ENCODE measurements around the gene ZACN. TPM values are rescaled to one million over a fixed set of nuclear protein-coding genes. Genes with fewer than 3 reads are reported as not detected.

The ZACN gene
- total and polyA plus RNA-seq, 7 donors, result 0.08 to 1.6 (median 1.2) TPM; not detected in 3

DNA sequence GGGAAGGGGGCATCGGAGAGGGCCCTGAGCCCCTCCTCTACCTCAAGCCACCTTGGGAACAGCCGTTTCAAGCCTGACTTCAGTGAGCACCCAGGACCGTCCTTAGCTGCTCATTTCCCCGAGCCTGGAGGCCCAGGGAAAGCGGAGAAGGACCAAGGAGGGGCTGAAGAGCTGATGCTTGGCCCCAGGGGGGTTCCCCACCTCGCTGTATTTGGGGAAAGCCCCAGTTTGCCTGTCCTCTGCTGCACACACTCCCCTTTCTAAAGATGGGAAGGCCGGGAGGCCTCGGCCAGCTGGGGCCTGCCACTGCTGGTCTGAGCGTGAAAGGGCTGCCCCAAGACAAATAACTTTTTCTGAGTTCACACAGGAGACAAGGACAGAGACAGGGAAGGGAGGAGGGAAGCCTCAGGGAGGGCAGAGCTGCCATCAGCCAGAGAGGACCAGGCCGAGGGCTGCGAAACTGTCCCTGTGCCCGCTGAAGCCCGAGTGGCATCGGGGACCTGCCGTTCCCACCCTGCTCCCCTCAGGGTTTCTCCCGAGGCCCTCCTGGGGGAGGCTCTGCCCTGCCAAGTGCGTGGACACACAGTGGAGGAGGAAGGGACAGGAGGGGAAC, 11.6 kb downstream of the ZACN start:
- ATAC-seq (no peak), DNase-seq (no peak)
- Histone ChIP-seq H3K4me1 (no peaks in the 10 kb centered on the region), H3K27me3 (ENCODE audit: insufficient read depth in 3 of 3, low read length in 2 of 3) (no peaks in the 10 kb centered on the region), H3K27ac (no peak overlapping the region), H3K9me3 (no peaks in the 10 kb centered on the region), H3K36me3 (ENCODE audit: insufficient read depth in 1 of 2, low read depth in 1 of 2) (peaks cover 5 to 98% of the 10 kb centered on the region in 2 donors), H3K4me3 (no peak overlapping the region)
- 85 to 88% (median 86%) methylated on average over 16 to 17 of the region's 17 CpGs for WGBS, 3 donors
- TF ChIP-seq, protein P1, sequence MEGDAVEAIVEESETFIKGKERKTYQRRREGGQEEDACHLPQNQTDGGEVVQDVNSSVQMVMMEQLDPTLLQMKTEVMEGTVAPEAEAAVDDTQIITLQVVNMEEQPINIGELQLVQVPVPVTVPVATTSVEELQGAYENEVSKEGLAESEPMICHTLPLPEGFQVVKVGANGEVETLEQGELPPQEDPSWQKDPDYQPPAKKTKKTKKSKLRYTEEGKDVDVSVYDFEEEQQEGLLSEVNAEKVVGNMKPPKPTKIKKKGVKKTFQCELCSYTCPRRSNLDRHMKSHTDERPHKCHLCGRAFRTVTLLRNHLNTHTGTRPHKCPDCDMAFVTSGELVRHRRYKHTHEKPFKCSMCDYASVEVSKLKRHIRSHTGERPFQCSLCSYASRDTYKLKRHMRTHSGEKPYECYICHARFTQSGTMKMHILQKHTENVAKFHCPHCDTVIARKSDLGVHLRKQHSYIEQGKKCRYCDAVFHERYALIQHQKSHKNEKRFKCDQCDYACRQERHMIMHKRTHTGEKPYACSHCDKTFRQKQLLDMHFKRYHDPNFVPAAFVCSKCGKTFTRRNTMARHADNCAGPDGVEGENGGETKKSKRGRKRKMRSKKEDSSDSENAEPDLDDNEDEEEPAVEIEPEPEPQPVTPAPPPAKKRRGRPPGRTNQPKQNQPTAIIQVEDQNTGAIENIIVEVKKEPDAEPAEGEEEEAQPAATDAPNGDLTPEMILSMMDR (IDR thresholded peaks at IDR 0.05), result no peak
- intact Hi-C loops (cut with DNase I), result no loop called here

DNA sequence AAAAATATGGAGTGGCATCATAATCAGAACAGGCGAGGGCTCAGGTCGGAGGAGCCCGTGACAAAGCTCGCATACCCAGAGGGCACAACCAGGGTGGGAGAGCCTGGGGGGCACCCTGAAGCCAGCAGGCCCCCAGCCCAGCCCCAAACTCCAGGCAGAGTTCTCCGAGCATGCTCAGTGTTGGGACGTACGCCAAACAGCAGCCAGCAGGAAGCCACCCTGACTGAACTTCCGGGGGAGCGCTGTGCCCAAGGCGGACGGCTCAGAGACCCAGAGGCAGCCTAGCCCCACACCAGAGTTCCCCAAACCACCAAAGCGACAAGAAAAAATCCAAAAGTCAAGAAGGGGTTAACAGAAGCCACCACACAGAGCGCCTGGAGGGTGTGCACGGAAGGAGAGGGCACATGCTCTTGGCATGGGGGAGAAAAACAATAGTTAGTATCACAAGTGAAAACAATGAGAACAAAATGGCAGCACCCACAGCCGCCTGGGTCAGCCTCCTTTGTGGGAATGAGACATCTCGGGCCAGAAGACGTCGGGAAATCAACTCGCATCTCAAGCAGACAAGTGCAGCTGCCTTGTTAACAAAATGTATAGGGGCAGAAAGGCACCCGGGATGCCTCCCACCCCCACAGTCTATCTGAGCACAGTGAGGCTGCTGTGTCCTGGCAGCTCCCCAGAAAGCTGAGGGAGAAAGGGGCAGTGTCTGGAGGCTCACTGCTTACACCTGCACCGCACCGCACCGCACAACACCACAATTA, 12.7 kb downstream of the ZACN start:
- Histone ChIP-seq H3K4me1 (no peaks in the 10 kb centered on the region), H3K27ac (no peak overlapping the region), H3K36me3 (ENCODE audit: insufficient read depth in 1 of 2, low read depth in 1 of 2) (peaks cover 5 to 98% of the 10 kb centered on the region in 2 donors), H3K9me3 (no peaks in the 10 kb centered on the region), H3K27me3 (ENCODE audit: insufficient read depth in 3 of 3, low read length in 2 of 3) (no peaks in the 10 kb centered on the region), H3K4me3 (no peak overlapping the region)
- 72 to 80% (median 74%) methylated on average over 21 to 23 of the region's 23 CpGs for WGBS, 3 donors
- no peak for ATAC-seq
- intact Hi-C loops (cut with DNase I), result no loop called here
- TF ChIP-seq, protein P1 (IDR thresholded peaks at IDR 0.05), result no peak
- no peak for DNase-seq

DNA sequence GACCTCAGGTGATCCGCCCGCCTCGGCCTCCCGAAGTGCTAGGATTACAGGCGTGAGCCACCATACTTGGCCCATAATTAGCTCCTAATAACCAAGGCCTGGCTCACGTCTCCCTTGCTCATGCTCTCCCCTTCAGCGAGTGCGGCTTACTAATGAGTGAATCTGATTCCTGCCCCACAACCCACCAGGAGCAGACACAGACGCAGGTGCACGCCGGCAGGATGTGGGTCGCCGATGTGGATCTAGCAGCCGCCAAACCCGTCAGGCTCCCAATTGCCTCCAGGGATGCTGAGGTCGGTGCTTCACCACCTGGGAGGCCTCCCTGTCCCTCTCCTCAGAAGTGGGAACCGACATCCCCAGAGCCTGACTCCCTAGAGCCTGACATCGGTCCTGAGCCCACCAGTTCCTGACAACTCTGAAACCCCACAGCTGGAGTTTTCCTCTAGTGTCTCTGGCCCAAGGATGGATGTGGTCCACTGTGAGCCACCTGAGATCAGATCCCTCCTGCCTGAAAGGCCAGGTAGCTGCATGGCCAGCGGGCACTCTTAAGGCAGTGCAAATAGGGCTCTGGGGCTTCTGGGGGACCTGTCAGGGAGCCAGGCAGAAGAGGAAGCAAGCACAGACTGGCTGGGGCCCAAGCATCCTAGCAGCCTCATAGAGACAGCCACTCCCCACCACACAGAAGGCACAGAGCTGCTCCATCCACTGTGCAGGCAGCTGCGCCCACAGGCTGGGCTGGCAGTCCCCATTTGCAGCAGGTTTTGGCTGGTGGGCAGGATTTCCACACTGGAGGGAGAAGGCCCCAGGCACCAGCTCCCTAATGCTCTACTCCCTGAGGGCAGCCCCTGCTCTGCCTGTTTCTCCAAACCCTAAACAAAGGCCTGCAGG, 13.8 kb downstream of the ZACN start:
- Histone ChIP-seq H3K9me3 (no peaks in the 10 kb centered on the region), H3K27me3 (ENCODE audit: insufficient read depth in 3 of 3, low read length in 2 of 3) (no peaks in the 10 kb centered on the region), H3K4me3 (no peak overlapping the region), H3K36me3 (ENCODE audit: insufficient read depth in 1 of 2, low read depth in 1 of 2) (peaks cover 2 to 98% of the 10 kb centered on the region in 2 donors), H3K4me1 (no peaks in the 10 kb centered on the region), H3K27ac (no peak overlapping the region)
- 89 to 92% (median 91%) methylated on average over 20 of the region's 20 CpGs for WGBS, 3 donors
- intact Hi-C loops (cut with DNase I), result no loop called here
- no peak for DNase-seq
- no peak for ATAC-seq
- TF ChIP-seq, protein P1 (IDR thresholded peaks at IDR 0.05), result no peak

DNA sequence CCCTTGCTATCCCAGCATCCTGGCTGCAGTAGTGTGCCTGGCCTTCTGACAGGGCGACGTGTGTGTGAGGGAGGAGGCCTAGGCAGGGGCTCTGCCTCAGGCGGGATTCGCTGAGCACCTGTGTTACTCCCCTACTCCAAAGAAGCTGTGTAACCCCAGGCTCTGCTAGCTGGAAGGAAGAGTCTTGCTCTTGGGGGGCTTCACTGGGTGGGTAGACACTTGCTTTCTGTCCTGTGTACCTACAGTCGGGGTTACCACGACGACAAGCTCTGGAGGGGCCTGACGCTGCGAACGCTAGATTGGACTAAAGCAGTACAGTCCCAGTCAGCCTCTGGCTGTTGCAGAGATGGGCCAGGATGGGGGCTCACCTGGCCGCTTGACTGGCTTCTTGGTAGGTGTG, 15.1 kb downstream of the ZACN start:
- no peak for DNase-seq
- Histone ChIP-seq H3K27me3 (ENCODE audit: insufficient read depth in 3 of 3, low read length in 2 of 3) (no peaks in the 10 kb centered on the region), H3K27ac (no peak overlapping the region), H3K36me3 (ENCODE audit: insufficient read depth in 1 of 2, low read depth in 1 of 2) (peaks cover 0 to 98% of the 10 kb centered on the region in 2 donors), H3K9me3 (no peaks in the 10 kb centered on the region), H3K4me3 (no peak overlapping the region), H3K4me1 (no peaks in the 10 kb centered on the region)
- 84 to 96% (median 85%) methylated on average over 11 of the region's 11 CpGs for WGBS, 3 donors
- intact Hi-C loops (cut with DNase I), result no loop called here
- ATAC-seq, result no peak
- TF ChIP-seq, protein P1 (IDR thresholded peaks at IDR 0.05), result no peak
